T-helper 2 cell treated with Interferon-gamma antibody and Interleukin-4, amounts not matched to agents 5 μg/mL and 100 μg/mL, for 36 hours (primary cell): ENCODE results near the gene FCN1.

Experiments used
- DNase-seq: peaks from one replicate; pipeline ENCODE4 v3.0.0; 2021; ENCODE audit warnings: low spot score
- H3K27ac Mint-ChIP-seq: one replicate; pipeline ENCODE4 v1.8.0; 2021; ENCODE audit warnings: mild to moderate bottlenecking, mixed read lengths
- H3K27me3 Mint-ChIP-seq: one replicate; pipeline ENCODE4 v1.8.0; 2021; ENCODE audit warnings: low read depth, mixed read lengths
- H3K36me3 Mint-ChIP-seq: one replicate; pipeline ENCODE4 v1.8.0; 2021; ENCODE audit warnings: low read depth, mixed read lengths
- H3K4me1 Mint-ChIP-seq: one replicate; pipeline ENCODE4 v1.8.0; 2021; ENCODE audit warnings: low read depth, mixed read lengths
- H3K4me3 Mint-ChIP-seq: one replicate; pipeline ENCODE4 v1.8.0; 2022; ENCODE audit warnings: mild to moderate bottlenecking, moderate library complexity, mixed read lengths
- H3K9me3 Mint-ChIP-seq: one replicate; pipeline ENCODE4 v1.8.0; 2021; ENCODE audit warnings: mixed read lengths

Gene FCN1

DNA sequence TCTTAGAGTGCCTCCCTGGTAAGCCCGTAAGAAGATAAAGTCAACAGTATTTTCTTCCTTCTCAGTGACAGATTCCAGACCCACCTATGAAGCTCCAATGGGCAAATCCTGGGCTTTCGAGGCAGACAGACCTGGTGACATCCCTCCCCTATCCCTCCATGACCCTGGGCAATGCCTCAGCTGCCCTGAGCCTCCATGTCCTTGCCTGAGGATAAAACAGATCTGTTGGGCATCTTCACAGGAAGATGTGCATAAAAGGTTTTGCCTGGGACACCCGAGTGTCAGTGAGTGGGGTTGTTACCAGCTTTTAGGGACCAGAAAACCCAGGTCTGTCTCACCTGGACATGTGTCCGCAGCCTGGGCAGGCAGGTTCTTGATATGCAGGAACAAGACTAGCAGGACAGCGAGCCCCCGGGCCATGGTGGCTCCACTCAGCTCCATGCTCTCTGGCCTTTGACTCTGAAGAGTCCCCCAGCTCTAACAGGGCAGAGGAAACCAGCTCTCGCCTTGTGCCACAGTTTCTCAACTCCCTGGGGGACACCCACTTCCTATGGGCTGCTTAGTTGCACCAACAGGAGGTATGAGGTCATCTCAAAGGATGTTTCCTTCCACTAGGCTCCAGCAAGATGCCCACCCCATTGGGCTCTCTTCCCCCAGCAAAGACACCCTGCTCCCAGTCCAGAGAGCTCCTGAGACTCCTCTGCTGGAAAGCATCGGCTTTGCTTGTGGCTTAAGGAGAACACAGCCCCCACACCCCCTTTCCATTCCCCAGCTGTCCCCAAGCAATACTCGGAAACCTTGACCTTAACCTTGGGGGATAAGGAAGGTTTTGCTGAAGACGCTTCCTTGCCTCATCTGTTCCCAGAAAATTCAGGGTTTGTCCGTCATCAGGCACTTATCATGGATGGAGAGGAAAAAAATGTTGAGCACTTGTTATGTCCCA, at the start of gene FCN1:
Gene FCN1, minus strand, starts transcription at position 482 of the 943 bp plus-strand sequence. Its CDS starts 41 bp downstream, at position 441.
- Mint-ChIP-seq H3K27ac (no peak within 1 kb of the TSS), H3K36me3 (no peaks in the 10 kb centered on the region), H3K4me1 (no peaks in the 10 kb centered on the region), H3K9me3 (no peaks in the 10 kb centered on the region), H3K27me3 (no peaks in the 10 kb centered on the region), H3K4me3 (no peak within 1 kb of the TSS)
- no peak for DNase-seq

DNA sequence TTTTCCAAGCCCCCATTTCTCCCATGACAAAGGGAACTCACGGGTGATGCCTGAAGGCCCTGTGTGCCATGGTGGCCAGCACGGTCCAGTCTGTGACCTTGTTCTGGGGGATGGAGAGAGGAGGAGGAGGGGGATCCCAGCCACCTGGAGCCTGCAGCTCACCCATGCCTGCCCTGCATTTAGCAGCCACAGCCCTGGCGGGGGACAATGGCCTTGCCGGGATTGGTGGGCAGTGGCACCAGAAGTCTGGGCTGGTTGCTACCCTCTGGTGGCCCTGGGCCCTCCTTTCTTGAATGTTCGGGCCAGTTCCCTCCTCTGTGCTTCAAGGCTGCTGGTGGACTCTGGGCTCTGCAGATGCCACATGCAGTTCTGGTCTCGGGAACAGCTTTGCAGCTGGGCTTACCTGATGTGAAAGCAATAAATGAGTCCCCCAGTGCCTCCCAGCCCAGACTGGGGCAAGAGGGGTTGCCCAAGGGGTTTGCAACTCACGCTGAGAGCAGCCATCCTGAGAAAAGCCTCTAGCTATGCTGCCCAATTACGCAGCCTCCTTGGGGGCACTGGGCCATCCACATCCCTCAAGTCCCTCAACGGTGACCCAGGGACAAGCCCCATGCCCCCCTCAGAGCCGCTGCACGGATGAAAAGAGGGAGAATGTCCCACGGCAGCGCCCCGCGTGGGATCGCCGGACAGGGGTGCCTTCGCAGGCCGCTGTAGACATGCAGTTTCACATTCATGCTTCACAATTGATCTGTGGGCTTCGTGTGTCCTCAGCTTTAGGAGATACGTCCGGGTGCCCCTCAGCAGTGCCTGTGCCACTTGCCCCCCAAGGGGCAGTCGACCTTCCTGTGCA, 49.2 kb upstream of the FCN1 start:
- Mint-ChIP-seq H3K36me3 (no peaks in the 10 kb centered on the region), H3K4me1 (no peaks in the 10 kb centered on the region), H3K9me3 (no peaks in the 10 kb centered on the region), H3K4me3 (no peak overlapping the region), H3K27me3 (no peaks in the 10 kb centered on the region), H3K27ac (no peak overlapping the region)
- DNase-seq, result no peak

GRCh38 chr9:134966270-134966669, 48.6 kb upstream of the FCN1 start:
- no peak for DNase-seq
- no peaks in the 10 kb centered on the region for H3K4me1 Mint-ChIP-seq
- H3K4me3 Mint-ChIP-seq, result no peak overlapping the region
- H3K27me3 Mint-ChIP-seq, result no peaks in the 10 kb centered on the region
- no peaks in the 10 kb centered on the region for H3K9me3 Mint-ChIP-seq
- H3K27ac Mint-ChIP-seq, result no peak overlapping the region
- no peaks in the 10 kb centered on the region for H3K36me3 Mint-ChIP-seq

DNA sequence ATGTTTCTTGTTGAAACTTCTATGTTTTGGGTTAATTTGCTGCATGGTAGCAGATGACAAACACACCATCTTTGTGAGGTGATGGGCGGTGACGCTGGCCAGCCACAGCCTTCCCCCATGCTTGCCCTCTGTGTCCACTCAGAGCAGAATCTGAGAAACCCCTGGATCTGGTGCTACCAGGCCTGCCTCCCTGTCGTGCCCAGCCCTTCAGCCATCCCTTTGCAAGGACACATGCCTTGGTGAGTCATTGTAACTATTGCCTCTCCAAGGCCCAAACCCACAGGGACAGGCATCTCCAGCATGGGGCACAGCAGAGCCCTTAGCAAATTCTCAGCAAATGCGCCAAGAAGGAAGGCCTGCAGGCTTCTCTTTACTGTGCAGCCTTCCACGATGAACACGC, 48.1 kb upstream of the FCN1 start:
- H3K4me1 Mint-ChIP-seq, result no peaks in the 10 kb centered on the region
- no peaks in the 10 kb centered on the region for H3K9me3 Mint-ChIP-seq

GRCh38 chr9:134965411-134965810, 47.7 kb upstream of the FCN1 start:
- no peaks in the 10 kb centered on the region for H3K4me1 Mint-ChIP-seq
- H3K27ac Mint-ChIP-seq, result no peak overlapping the region
- H3K27me3 Mint-ChIP-seq, result no peaks in the 10 kb centered on the region
- DNase-seq, result no peak
- H3K9me3 Mint-ChIP-seq, result no peaks in the 10 kb centered on the region
- no peak overlapping the region for H3K4me3 Mint-ChIP-seq
- H3K36me3 Mint-ChIP-seq, result no peaks in the 10 kb centered on the region

More for the DNA sequence above, 48.1 kb upstream of the FCN1 start:
- Mint-ChIP-seq H3K4me3 (no peak overlapping the region), H3K27me3 (no peaks in the 10 kb centered on the region), H3K36me3 (no peaks in the 10 kb centered on the region), H3K27ac (no peak overlapping the region)
- DNase-seq, result no peak

GRCh38 chr9:134964271-134965055, 46.8 kb upstream of the FCN1 start:
- Mint-ChIP-seq H3K4me1 (no peaks in the 10 kb centered on the region), H3K36me3 (no peaks in the 10 kb centered on the region), H3K27ac (no peak overlapping the region), H3K27me3 (no peaks in the 10 kb centered on the region), H3K4me3 (no peak overlapping the region), H3K9me3 (no peaks in the 10 kb centered on the region)
- DNase-seq, result no peak

GRCh38 chr9:134963546-134963945, 45.8 kb upstream of the FCN1 start:
- H3K36me3 Mint-ChIP-seq, result no peaks in the 10 kb centered on the region
- H3K27ac Mint-ChIP-seq, result no peak overlapping the region
- H3K27me3 Mint-ChIP-seq, result no peaks in the 10 kb centered on the region
- H3K4me1 Mint-ChIP-seq, result no peaks in the 10 kb centered on the region
- no peaks in the 10 kb centered on the region for H3K9me3 Mint-ChIP-seq
- no peak for DNase-seq
- no peak overlapping the region for H3K4me3 Mint-ChIP-seq

GRCh38 chr9:134962973-134963364, 45.3 kb upstream of the FCN1 start:
- no peak for DNase-seq
- H3K9me3 Mint-ChIP-seq, result no peaks in the 10 kb centered on the region
- H3K27me3 Mint-ChIP-seq, result no peaks in the 10 kb centered on the region
- H3K36me3 Mint-ChIP-seq, result no peaks in the 10 kb centered on the region
- H3K27ac Mint-ChIP-seq, result no peak overlapping the region
- H3K4me1 Mint-ChIP-seq, result no peaks in the 10 kb centered on the region
- H3K4me3 Mint-ChIP-seq, result no peak overlapping the region

DNA sequence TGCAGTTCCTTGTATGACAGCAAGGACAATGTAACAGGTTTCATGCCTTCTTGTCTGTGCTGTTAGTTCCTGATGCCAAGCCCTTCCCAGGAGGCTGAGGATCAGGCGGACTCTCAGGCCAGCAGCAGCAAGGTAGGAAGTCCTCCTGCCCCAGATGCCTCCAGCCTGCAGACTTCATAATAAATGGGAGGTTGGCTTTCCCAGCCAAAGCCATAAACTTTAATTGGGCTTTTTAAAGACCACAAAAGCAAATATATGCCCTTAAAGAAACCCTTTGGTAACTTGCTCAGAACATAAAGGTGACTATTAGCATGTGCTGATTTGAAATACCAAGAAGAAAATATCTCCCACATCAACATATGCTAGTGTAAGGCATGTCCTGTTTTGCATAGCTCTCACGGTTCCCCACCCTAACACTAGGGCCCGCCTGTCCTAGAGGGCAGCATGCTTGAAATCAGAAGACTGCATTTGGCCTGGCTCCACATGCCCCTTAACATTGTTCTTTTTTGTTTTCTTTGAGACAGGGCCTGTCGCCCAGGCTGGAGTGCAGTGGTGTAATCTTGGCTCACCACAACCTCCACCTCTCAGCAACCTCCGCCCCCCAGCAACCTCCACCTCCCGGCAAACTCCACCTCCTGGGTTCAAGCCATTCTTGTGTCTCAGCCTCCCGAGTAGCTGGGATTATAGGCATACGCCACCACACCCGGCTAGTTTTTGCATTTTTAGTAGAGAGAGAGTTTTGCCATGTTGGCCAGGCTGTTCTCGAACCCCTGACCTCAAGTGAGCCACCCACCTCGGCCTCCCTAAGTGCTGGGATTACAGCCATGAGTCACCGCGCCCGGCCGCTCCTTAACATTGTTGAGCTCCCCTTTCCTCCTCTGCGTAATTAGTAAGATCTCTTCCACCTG, 44.6 kb upstream of the FCN1 start:
- H3K36me3 Mint-ChIP-seq, result no peaks in the 10 kb centered on the region

DNA sequence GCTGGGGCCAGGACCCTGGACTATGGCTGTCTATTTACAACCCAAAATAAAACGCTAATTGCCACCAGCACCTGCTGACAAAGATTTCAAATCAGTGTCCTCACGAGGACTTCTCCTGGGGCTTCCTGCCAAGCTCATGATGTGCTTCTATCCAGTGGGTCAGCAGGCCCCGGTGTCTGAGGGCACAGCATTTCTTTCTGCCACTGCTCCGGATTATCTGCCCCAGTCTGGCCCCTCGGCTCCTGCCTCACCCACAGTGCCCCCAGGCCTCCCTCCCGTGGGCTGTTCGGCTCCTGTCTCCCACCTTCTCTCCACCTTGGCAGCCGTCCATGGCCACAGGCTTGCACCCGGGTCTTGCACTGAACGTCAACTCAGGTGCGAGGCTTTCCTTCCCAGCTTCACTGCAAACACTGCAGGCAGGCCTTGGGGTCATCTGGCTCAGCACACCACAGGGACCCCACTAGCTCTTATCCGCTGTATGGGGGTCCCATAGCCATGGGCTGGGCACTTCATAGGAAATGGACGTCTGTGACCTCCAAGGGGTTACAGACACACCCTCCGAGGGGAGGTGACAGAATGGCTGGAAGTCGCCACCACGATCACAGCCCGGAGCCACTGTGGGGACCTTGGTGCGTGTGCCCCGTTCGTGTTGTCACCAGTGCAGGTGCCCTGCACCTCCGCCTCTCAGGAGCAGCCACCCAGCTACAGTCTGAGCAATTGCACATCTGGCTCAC, 43.8 kb upstream of the FCN1 start:
- H3K4me1 Mint-ChIP-seq, result no peaks in the 10 kb centered on the region
- H3K4me3 Mint-ChIP-seq, result no peak overlapping the region
- H3K27ac Mint-ChIP-seq, result no peak overlapping the region
- no peak for DNase-seq
- H3K27me3 Mint-ChIP-seq, result no peaks in the 10 kb centered on the region
- no peaks in the 10 kb centered on the region for H3K9me3 Mint-ChIP-seq
- H3K36me3 Mint-ChIP-seq, result no peaks in the 10 kb centered on the region

More for the DNA sequence above, 44.6 kb upstream of the FCN1 start:
- Mint-ChIP-seq H3K27ac (no peak overlapping the region), H3K4me1 (no peaks in the 10 kb centered on the region), H3K4me3 (no peak overlapping the region), H3K9me3 (no peaks in the 10 kb centered on the region), H3K27me3 (no peaks in the 10 kb centered on the region)
- no peak for DNase-seq

GRCh38 chr9:134960701-134961181, 43.0 kb upstream of the FCN1 start:
- Mint-ChIP-seq H3K27me3 (no peaks in the 10 kb centered on the region), H3K9me3 (no peaks in the 10 kb centered on the region), H3K4me1 (no peaks in the 10 kb centered on the region), H3K36me3 (no peaks in the 10 kb centered on the region), H3K27ac (no peak overlapping the region), H3K4me3 (no peak overlapping the region)
- DNase-seq, result no peak

DNA sequence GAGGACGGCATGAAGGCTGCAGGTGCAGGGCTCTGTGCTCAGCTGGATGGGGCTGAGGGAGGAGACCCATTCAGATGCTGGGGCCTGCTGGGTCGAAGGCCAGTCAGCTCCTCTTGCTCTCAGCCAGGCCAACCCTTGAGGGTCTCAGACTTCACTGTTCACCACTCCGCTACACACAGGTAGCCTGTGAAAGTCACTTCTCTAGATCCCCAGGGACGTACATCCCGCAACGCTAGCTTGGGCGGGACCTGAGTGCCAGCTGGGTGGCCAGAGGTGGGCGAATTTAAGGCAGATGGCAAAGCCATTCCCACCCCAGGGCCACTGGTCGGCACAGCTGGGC, 42.2 kb upstream of the FCN1 start:
- DNase-seq, result no peak
- H3K27me3 Mint-ChIP-seq, result no peaks in the 10 kb centered on the region
- H3K27ac Mint-ChIP-seq, result no peak overlapping the region
- no peak overlapping the region for H3K4me3 Mint-ChIP-seq
- no peaks in the 10 kb centered on the region for H3K36me3 Mint-ChIP-seq
- no peaks in the 10 kb centered on the region for H3K4me1 Mint-ChIP-seq
- no peaks in the 10 kb centered on the region for H3K9me3 Mint-ChIP-seq
